HG02610 (cell line): ENCODE data around the gene PDAP1.
A peak's percentile ranks its signal among the peaks of the same experiment; 100 is the strongest.
"Not testable (repeated sequence)": the region's sequence is repeated elsewhere in the genome, so short reads cannot be mapped to it uniquely, and the experiment has no call there.

ENCODE experiments used
- ATAC-seq: cut with Tn5 transposase; IDR thresholded peaks from one replicate; pipeline ENCODE4 v1.9.1; 2021; ENCODE audit warnings: mild to moderate bottlenecking, moderate library complexity; ENCODE audit not compliant: unreplicated experiment

PDAP1 gene

DNA sequence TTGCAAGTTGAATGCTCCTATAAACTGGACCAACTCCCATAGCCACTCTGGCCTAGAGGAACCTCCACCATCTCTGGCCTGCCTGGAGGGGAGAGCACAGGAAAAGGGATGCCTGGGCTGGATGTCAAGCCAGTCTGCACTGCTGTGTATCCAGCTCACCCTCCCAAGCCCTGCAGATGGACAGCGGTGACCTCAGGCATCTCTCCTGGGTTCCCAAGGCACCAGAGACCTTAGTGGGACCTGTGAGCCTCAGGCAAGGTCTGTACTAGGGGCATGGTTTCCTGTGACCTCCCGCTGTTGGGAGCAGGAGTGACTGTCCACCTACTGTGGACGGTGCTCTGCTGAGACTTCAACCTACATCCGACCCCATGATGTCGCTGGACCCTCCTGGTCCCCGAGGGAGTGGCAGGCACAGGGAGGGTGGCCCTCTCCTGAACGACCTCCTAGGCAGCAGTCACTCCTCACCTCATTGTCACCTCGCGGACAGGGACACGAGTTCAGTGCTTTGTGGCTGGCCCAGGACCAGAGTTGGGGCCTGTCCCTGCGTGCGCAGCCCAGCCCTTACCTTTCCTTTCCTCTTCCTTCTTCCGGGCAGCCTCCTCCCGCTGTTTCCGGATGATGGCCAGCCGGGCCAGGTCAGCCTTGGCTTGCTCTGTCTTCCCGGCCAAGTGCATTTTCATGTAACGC, 11.0 kb downstream of the PDAP1 start:
- ATAC-seq = no peak

DNA sequence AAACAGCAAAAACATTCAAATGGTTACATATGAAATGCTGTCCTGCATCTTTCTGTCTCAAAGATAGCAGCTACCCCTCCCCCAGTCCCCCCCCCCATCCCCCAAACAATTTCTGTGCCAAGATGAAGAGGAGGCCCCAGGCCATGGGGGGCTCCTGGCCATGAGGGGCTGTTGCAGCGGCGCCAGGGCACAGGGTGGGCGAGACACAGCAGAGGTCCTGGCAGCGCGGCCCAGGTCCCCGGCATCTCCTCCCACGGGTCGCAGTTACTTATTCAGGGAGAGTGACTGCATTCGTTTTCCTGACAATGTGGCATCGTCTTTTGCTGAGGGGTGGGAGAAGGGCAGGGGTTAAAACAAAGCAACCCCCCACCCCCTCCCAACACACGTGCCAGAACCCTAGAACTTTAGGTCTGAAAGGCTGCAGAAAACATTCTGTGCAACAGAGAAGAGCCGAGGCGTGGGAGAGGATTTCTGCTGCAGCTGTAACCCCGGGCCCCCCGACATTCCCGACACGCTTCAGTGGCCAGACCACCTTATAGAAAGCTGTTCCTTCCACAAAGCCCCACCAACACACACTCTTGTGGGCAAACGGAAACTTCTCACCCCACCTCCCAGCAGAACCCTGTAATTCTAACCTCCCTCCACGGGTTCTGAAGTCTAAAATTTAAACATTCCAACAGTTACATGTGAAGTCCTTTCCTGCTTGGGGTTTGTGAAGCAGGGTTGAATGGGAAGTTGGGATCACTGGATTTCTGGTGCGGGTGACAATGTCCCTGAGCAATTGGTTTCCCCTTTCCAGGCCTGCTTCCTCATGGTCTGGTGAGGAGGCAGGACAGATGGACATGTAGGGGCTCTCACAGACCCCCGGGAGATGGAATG, 11.7 kb downstream of the PDAP1 start:
- no peak for ATAC-seq

DNA sequence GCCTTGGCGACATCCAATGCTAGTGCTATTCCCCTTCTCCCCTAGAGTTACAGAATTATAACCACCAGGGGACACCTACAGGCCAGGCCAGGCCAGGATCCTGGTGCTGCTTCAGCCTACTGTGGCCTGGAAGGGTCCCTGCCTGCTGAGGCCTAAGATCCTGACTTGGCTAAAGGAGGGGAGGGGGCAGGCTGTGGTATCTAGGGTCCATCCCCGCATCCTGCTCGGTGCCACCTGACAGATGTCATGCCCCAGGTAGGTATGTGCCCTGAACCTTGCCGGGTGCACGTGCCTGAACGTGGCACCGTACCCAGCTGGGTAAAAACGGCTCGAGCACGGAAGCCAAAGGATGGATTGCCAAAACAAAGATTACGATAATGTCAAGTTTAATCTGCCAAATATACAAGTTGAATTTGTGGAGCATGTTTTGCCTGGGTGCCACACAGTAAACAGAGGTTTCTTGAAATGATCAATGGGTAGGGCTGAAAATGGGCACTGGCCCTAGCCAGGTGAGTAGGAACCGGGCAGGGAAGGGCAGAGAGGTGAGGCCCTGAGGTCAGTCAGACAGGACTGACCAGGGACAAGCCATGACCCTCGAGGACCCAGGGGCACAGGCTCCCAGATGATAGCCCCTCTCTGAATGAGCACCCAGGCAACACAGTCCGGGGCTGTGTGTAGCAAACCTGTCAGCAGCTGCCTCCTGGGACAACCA, 12.6 kb downstream of the PDAP1 start:
- ATAC-seq = no peak

- ATAC-seq = no peak
Observed at GRCh38 chr7:99394188-99394502, 14.3 kb downstream of the PDAP1 start.

DNA sequence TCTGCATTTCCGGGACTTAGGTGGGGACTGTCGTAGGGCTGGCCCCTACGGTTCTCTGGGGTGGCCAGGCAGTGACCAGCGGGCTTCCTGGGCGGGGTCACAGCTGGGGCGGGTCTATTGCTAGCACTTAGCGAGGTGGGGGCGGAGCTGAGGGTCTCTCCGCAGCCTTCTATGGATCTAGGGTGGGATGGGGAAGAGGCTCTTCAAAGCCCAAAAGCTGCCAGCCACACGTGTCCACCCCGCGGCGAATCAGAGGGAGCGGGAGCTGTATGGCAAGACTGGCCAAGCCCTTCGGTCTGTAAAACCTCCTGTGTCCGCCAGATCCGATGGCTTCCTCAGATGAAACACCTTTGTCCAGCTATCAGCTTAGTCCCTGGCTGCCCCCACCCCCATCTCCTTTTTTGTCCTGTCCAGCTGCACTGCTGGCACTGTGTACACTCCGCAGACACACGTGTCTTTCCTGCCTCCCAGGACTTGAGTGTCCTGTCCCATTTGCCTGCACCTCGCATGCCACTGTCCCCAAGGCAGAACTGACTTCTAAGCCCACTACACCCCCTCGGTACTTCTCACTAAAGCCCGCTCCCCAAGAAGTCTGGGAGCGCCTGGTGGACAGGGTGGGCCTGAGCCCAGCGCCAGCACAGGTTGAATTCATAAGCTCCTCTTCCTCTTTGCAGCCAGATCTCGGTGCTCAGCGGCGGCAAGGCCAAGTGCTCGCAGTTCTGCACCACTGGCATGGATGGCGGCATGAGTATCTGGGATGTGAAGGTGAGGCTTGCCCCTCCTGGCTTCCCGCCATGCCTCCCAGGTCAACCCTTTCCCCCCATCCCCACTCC, 14.8 kb downstream of the PDAP1 start:
- no peak for ATAC-seq

GRCh38 chr7:99392659-99393354, 15.6 kb downstream of the PDAP1 start:
- no peak for ATAC-seq

DNA sequence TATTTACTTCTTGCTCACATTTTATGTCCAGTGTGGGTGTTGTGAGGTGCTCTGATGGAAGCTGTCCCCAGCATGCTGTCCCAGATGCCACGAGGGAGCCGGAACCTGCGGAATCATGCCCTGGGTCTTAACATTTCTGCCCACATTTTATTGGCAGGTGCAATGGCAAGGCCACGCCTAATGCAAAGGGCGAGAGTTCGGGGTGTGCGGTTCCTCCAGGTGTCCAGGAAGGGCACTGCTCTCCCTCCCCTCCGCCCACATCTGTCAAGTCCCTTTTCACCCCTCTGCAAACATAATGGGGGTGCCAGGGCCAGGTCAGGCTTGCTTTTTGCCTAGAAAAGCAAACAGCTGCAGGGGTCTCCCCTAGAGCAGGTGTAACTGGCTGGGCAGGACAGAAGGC, 16.4 kb downstream of the PDAP1 start:
- ATAC-seq = no peak

- ATAC-seq = no peak
Observed at GRCh38 chr7:99390941-99391602, 17.3 kb downstream of the PDAP1 start.

DNA sequence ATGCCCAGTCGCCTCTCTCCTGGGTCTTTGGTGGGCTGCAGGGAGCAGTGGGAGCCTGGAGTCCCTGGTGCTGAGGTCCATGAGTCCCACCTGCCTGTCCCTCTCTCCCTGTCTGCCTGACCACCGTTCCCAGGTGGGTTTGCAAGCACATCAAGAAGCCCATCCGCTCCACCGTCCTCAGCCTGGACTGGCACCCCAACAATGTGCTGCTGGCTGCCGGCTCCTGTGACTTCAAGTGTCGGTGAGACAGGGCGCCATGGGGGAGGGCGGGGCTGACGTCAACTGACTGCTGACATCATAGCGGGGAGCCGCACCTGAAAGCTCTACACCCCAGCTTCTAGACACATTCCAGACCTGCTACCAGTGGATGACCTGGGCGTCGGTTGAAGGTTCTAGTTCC, 18.6 kb downstream of the PDAP1 start:
- ATAC-seq = no peak

DNA sequence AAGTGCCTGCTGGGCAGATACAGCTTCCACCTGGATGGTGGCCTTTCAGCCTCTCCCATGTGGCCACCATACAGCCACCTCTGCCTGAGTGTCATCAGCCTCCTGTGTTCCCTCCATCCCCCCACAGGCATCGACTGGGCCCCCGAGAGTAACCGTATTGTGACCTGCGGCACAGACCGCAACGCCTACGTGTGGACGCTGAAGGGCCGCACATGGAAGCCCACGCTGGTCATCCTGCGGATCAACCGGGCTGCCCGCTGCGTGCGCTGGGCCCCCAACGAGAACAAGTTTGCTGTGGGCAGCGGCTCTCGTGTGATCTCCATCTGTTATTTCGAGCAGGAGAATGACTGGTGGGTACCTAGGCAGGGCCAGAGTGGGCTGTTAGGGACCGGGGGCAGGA, 20.5 kb downstream of the PDAP1 start:
- no peak for ATAC-seq

DNA sequence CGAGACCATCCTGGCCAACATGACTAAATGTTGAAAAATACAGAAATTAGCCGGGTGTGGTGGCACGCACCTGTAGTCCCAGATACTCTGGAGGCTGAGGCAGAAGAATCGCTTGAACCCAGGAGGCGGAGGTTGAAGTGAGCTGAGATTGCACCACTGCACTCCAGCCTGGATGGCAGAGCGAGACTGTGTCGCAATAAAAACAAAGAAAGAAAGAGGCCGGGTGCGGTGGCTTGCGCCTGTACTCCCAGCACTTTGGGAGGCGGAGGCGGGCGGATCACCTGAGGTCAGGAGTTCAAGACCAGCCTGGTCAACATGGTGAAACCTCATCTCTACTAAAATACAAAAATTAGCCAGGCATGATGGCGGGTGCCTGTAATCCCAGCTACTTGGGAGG, 21.2 kb downstream of the PDAP1 start:
- not testable (repeated sequence) for ATAC-seq

DNA sequence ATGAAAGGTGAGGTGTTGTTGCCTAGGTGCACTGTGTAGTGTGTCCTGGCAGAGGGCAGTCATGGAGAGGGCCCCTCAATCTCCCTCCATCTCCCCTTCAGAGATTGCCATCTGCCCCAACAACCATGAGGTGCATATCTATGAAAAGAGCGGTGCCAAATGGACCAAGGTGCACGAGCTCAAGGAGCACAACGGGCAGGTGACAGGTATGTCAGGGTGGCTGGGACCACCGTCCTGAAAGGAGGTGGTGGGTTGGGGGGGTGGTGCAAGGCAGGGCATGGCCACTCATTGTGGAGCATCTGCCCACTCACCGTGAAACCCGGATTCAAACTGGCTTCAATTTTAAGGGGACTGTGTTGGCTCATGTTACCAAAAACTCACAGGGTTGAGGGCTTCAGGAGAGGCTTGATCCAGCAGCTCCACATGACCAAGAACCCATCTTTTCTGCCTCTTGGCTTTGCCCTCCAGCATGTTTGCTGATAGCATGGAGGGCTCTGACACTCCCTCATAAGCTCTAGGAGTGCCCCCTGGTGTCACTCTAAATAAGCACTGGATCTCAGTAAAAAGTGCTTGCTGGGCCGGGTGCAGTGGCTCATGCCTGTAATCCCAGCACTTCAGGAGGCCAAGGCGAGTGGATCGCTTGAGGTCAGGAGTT, 21.7 kb downstream of the PDAP1 start:
- ATAC-seq = no peak

DNA sequence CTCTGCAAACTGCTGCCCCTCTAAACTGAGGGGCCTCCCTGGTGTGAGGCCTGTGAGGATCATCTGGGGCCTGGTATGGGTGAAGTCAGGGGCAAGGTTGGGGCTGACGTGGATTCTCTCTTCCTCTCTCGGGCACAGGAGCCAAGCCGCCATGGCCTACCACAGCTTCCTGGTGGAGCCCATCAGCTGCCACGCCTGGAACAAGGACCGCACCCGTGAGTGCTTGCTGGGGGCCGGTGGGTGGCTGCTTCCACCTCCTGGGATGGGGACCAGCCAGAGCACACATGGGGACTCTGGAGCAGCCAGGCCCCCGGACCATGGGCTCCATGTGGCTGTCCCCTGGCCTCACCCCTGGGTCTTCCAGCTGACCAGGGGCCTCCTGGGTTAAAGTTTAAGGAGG, 22.8 kb downstream of the PDAP1 start:
- ATAC-seq = no peak

- ATAC-seq = no peak
Observed at GRCh38 chr7:99384523-99384922, 23.9 kb downstream of the PDAP1 start.

GRCh38 chr7:99383791-99384370, 24.5 kb downstream of the PDAP1 start:
- ATAC-seq = no peak

DNA sequence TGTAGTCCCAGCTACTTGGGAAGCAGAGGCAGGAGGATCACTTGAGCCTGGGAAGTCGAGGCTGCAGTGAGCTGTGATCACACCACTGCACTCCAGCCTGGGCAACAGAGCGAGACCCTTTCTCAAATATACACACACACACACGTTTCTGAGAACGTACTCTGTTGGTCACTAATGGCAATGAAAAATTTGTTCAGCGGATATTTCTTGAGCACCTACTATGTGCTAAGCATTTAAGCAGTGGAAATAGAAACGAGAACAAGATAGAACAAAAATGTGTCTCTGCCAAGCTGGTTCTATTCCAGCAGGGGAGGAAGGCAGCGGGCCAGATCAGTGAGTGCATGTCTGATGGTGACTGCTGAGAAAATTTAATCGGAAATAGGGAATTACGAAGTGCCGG, 25.2 kb downstream of the PDAP1 start:
- no peak for ATAC-seq

- ATAC-seq = no peak
Observed at GRCh38 chr7:99381664-99382075, 26.7 kb downstream of the PDAP1 start.

DNA sequence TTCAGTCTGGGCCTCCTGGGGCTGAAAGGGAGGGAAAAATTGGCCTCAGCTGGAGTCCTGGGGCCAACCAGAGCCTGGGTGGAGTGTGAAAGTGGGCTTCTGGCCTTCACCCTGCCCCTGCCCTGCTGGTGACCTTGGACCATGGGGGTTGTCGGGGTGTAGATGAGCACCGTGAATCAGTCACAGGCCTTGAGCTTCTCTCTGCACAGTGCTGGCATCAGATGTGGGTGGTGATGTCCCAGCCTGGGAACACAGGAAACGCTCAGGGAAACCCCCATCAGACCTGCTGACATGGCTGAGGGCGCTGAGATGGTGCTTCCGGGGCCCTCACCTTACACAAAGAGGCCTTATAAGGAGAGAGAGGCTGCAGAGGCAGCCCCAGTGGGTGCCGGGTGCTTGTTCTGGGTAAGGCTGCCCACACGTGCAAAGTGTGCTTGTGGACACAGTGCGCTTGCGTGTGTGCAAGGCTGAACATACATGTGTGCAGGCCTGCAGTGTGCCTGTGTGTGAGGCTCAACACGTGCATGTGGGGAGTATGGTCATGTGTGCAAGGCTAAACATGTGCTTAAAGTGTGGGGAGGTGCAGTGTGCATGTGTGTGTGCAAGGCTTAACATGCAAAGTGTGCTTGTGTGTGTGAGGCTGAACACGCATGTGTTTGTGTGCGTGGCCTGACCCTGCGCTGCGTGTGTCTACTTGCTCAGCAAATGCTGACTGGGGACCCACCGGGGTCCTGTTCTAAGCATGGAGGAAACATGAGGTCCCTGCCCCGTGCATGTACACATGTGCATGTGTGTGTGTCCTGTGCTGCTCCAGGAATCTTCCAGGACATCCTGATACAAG, 27.4 kb downstream of the PDAP1 start:
- peak; percentile 83 for ATAC-seq
